SK-N-MC (cell line): ENCODE results near the gene RABL2B.
"Not testable (repeated sequence)": the region's sequence is repeated elsewhere in the genome, so short reads cannot be mapped to it uniquely, and the experiment has no call there.

Source experiments
- DNase-seq: peaks from one replicate; pipeline ENCODE4 v3.0.0-alpha.2; 2011; ENCODE audit warnings: low read depth, low spot score
- H3K27ac ChIP-seq: fragments of 200-600 bp; sonication (generic); 2 replicates; pipeline ENCODE4 v1.5.1; 2016; ENCODE audit warnings: mixed run types
- H3K36me3 ChIP-seq: fragments of 200-600 bp; sonication (generic); 2 replicates; pipeline ENCODE4 v1.6.1; 2017; ENCODE audit warnings: antibody characterized with exemption, low read length, mixed read lengths; ENCODE audit not compliant: insufficient read depth
- H3K4me3 ChIP-seq: fragments of 200-600 bp; sonication (generic); 2 replicates; pipeline ENCODE4 v1.5.1; 2016
- H3K9ac ChIP-seq: fragments of 200-600 bp; sonication (generic); 2 replicates; pipeline ENCODE4 v1.8.0; 2017; ENCODE audit warnings: mixed run types, mixed read lengths; ENCODE audit not compliant: insufficient read length
- H3K9me3 ChIP-seq: fragments of 200-600 bp; sonication (generic); 2 replicates; pipeline ENCODE4 v1.6.1; 2017; ENCODE audit warnings: low read depth, mild to moderate bottlenecking, antibody characterized with exemption, low read length, moderate library complexity, mixed read lengths
- EZH2 ChIP-seq: fragments of 200-600 bp; sonication (generic); IDR thresholded peaks from one replicate; pipeline ENCODE4 v1.6.1; 2017; ENCODE audit warnings: antibody characterized with exemption
- FOXP2 ChIP-seq: optimal IDR thresholded peaks from 2 replicates; pipeline ENCODE3; 2011; ENCODE audit warnings: mild to moderate bottlenecking, moderate library complexity; ENCODE audit not compliant: insufficient read depth; ENCODE audit errors: extremely low read length, control extremely low read depth
- POLR2AphosphoS5 ChIP-seq: IDR thresholded peaks from 2 replicates; pipeline ENCODE4 v1.6.1; 2012; ENCODE audit warnings: mild to moderate bottlenecking, low read depth, low read length, borderline replicate concordance

The RABL2B gene

DNA sequence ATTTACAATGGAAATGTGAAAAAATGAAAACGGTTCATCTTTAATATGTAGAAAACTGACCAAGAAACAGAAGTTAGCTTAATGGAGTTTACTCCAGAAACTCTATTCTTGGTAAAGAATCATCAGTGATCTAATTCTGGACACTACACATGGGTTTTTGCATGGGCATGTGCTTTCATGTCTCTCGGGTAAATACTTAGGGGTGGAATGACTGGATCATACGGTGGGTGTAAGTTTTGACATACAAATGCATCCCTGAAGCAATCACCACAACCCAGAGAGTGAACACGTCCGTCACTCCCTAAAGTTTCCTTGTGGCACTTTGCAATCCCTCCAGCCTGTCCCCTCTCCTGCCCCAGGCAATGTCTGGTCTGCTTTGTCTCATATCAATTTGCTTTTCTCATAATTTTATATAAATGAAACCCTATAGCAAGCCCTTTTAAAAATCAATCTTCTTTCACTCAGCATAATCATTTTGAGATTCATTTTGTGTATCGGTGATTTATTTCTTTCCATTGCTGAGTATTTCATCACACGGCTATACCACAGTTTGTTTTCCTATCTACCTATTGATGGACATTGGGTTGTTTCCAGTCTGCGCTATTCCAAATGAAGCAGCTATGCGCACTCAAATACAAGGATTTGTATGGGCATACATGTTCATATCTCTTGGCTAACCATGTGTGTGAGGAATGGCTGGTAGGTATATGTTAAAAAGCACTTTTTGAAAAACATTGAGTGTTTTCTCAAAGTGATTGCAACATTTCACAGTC is 33.9 kb downstream of the RABL2B start:
- H3K9me3 ChIP-seq, DNase-seq, H3K27ac ChIP-seq, H3K36me3 ChIP-seq, H3K4me3 ChIP-seq, H3K9ac ChIP-seq: not testable (repeated sequence)

GRCh38 chr22:50748630-50749029 is 34.8 kb downstream of the RABL2B start:
- not testable (repeated sequence) for H3K9ac ChIP-seq, H3K4me3 ChIP-seq, DNase-seq, H3K36me3 ChIP-seq, H3K27ac ChIP-seq, H3K9me3 ChIP-seq

DNA sequence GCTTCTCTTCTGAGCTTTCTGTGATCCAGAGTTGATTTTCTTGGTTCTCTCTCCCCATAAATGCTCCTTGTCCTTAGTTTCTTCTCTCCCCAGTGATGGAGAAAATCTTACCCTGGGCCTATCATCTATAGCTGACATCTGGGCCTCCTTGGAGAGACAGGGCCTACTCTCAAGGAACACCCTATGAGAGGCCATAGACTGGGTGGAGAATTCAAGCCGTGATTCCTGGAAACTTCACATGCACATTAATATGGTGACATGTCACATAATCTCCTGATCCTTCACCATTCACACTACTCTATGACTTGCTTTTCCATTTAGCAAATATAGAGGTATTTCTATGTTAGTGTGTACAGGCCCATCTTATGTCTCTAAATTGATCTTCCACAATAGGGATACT is 35.9 kb downstream of the RABL2B start:
- not testable (repeated sequence) for DNase-seq, H3K4me3 ChIP-seq, H3K9me3 ChIP-seq, H3K27ac ChIP-seq, H3K36me3 ChIP-seq, H3K9ac ChIP-seq

DNA sequence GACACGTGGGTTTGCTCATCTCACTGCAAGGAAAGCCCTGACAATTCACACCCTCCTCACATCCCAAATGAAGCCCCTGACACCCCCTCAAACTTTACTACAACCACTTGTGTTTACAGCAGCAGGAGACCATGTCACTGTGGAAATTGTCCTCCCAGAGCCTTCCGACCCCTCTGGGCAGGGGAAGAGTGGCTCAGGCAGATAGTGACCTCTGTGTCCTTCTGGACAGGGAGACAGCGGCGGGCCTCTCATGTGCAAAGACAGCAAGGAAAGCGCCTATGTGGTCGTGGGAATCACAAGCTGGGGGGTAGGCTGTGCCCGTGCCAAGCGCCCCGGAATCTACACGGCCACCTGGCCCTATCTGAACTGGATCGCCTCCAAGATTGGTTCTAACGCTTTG is 39.0 kb downstream of the RABL2B start:
- not testable (repeated sequence) for H3K27ac ChIP-seq, H3K9me3 ChIP-seq, H3K4me3 ChIP-seq, H3K36me3 ChIP-seq, DNase-seq, H3K9ac ChIP-seq

DNA sequence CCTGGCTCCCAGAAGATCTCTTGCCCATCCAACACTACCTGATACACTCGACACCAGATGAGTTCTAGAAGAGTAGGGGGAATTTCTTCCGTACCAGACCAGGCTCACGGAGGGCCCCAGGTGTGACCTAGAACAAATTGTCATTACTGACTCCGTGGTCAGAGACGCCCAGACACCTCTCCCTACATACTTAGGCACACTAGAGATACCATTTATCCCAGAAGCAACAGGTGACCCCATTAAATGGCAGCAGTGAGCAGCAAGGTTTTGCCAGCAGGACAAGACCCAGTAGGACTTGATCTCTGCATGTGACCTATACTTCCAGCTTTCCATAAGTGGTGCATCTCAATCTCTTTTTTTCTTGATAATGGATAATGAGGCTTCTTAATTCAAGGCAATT is 42.7 kb downstream of the RABL2B start:
- H3K4me3 ChIP-seq, H3K27ac ChIP-seq, H3K9ac ChIP-seq, H3K36me3 ChIP-seq, DNase-seq, H3K9me3 ChIP-seq: not testable (repeated sequence)

DNA sequence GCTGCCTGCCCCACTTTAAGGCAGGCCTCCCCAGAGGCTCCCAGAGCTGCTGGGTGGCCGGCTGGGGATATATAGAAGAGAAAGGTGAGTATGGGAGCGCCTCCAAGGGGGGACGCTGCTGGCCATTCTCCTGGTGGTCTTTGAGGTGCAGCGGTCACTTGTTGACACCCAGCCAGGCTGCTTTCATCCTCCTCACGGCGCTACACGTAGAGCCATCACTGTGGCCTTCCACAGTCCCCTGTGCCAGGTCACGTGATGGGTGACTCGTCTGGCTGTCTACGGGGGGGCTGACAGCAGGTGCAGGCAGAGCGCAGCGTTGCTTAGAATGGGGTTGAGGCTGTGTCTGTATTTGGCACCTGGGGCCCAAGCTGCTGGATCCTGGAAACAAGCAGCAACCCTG is 43.5 kb downstream of the RABL2B start:
- H3K27ac ChIP-seq = no peak overlapping the region
- TF ChIP-seq FOXP2 (no peak), POLR2AphosphoS5 (no peak), EZH2 (no peak)
- H3K4me3 ChIP-seq = no peak overlapping the region
- H3K9me3 ChIP-seq = no peaks in the 10 kb centered on the region
- H3K36me3 ChIP-seq = no peaks in the 10 kb centered on the region
- DNase-seq = no peak
- no peak overlapping the region for H3K9ac ChIP-seq

DNA sequence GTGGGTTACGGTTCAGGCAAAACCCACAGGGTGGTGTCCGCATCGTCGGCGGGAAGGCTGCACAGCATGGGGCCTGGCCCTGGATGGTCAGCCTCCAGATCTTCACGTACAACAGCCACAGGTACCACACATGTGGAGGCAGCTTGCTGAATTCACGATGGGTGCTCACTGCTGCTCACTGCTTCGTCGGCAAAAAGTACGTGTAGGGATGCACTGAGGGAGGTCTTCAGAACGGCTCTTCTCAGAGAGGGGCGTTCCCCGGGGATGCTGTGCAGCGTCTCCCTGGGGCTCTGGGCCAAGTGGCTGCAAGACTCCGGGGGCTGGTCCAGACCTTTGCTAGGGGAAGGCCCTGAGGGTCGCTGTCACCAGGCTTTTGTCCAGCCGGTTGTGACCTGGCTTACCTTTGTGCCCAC is 44.2 kb downstream of the RABL2B start:
- no peak overlapping the region for H3K27ac ChIP-seq
- H3K9ac ChIP-seq = no peak overlapping the region
- DNase-seq = no peak
- H3K9me3 ChIP-seq = no peaks in the 10 kb centered on the region
- H3K4me3 ChIP-seq = no peak overlapping the region
- H3K36me3 ChIP-seq = no peaks in the 10 kb centered on the region
- no peak for TF ChIP-seq FOXP2

DNA sequence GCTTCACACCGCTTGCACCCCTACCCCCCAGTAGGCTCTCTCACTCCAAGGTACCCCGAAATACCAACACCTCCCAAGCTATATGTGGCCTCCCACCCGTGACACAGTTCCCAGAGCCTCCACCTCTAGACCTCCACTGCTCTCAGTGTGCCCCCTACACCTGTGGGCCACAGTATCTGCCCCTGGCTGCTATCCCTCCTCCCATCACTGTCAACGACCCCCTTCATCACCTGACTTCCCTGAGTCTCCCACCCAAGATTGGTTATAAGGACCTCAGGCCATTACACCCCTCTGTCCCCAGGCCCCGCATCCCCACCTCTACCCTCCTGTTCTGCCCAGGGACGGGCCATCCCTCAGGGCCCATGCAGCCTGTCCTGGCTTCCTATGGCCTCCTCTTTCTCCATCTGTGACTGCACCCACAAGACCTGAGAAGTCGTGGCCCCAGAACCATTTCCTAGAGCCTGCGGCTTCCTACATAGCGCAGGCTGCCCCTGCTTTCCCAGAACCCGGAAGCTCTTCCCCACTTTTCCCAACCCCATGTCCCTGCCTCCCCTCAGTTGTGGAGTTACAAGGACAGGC is 44.7 kb downstream of the RABL2B start:
- no peak overlapping the region for H3K4me3 ChIP-seq
- no peak for TF ChIP-seq FOXP2
- H3K9me3 ChIP-seq = no peaks in the 10 kb centered on the region
- no peak overlapping the region for H3K9ac ChIP-seq
- no peaks in the 10 kb centered on the region for H3K36me3 ChIP-seq
- H3K27ac ChIP-seq = no peak overlapping the region
- no peak for DNase-seq

GRCh38 chr22:50737728-50738648 is 45.4 kb downstream of the RABL2B start, which contains the start of gene ACR:
Gene ACR, plus strand, starts transcription at chr22:50738204. Its CDS starts 32 bp downstream, at chr22:50738236.
- Histone ChIP-seq H3K27ac (no peak within 1 kb of the TSS), H3K36me3 (no peaks in the 10 kb centered on the region), H3K9me3 (no peaks in the 10 kb centered on the region), H3K4me3 (no peak within 1 kb of the TSS), H3K9ac (no peak within 1 kb of the TSS)
- TF ChIP-seq FOXP2 (no peak), EZH2 (no peak), POLR2AphosphoS5 (no peak)
- no peak for DNase-seq
